Activated naive CD4-positive, alpha-beta T cell treated with anti-CD3 and anti-CD28 coated beads for 36 hours (primary cell): Measurements from ENCODE around the gene APCDD1L. TPM values are rescaled to one million over a fixed set of nuclear protein-coding genes. Genes with fewer than 3 reads are reported as not detected.
"Not testable (repeated sequence)": the region's sequence is repeated elsewhere in the genome, so short reads cannot be mapped to it uniquely, and the experiment has no call there.

ENCODE experiments used
- CTCF ChIA-PET: fragments of 350-600 bp; sonication (Branson Sonifier 250); formaldehyde crosslinking; loops from one replicate; lab custom pipeline; 2021; ENCODE audit warnings: antibody characterized with exemption; lab: Charles Lee
- DNase-seq: peaks from one replicate; pipeline ENCODE4 v3.0.0-alpha.2; 2020
- H3K27ac Mint-ChIP-seq: one replicate; pipeline ENCODE4 v1.8.0; 2021; ENCODE audit warnings: mild to moderate bottlenecking, mixed read lengths
- H3K27me3 Mint-ChIP-seq: one replicate; pipeline ENCODE4 v1.8.0; 2021; ENCODE audit warnings: low read depth, mixed read lengths
- H3K36me3 Mint-ChIP-seq: one replicate; pipeline ENCODE4 v1.8.0; 2021; ENCODE audit warnings: low read depth, mixed read lengths
- H3K4me1 Mint-ChIP-seq: one replicate; pipeline ENCODE4 v1.8.0; 2021; ENCODE audit warnings: low read depth, mixed read lengths
- H3K4me3 Mint-ChIP-seq: one replicate; pipeline ENCODE4 v1.8.0; 2021; ENCODE audit warnings: mild to moderate bottlenecking, moderate library complexity, mixed read lengths
- H3K9me3 Mint-ChIP-seq: one replicate; pipeline ENCODE4 v1.8.0; 2021; ENCODE audit warnings: mixed read lengths
- intact Hi-C: fragments of 100-400 bp; cut with micrococcal nuclease; formaldehyde crosslinking; loops from one replicate; pipeline ENCODE4 v1.15.1; 2023
- total RNA-seq, 2 experiments: library from RNA; stranded (reverse); gene quantifications; one replicate each; pipeline ENCODE4 v1.2.3, GENCODE V29; 2021

The APCDD1L gene
- total RNA-seq, 2 experiments from 2014 or later = not detected

DNA sequence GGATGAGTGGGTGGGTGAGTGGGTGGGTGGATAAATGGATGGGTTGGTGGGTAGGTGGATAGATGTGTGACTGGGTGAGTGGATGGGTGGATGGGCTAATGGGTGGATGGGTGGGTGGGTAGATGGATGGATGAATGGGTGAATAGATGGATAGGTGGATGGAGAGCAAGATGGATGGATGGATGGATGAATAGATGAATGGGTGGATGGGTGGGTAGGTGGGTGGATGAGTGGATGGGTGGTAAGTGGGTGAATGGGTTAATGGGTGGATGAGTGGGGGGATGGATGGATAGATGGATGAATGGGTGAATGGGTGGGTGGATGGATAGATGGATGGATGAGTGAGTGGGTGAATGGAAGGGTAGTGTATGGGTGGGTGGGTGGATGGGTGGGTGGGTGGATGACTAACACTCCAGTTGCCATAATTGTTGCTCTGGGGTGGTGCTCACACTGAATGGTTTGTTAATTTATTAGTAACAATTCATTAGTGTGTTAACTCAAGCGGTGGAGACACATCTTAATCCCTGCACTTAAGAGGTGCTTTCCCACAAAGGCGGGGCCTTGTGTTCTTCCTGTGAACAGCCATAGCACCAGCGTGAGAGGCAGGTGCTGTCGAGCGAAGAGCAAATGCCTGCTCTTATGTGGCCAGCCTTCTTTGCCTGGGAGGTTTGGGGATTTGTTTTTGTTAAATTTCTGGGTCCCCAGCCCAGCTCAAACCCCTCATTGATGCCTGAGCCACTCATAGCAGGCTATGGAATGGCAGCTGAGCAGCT, 4.9 kb upstream of the APCDD1L start:
- Mint-ChIP-seq H3K4me1 (no peaks in the 10 kb centered on the region), H3K9me3 (no peaks in the 10 kb centered on the region), H3K27me3 (peaks cover 9% of the 10 kb centered on the region), H3K4me3 (no peak overlapping the region), H3K27ac (no peak overlapping the region), H3K36me3 (no peaks in the 10 kb centered on the region)
- no peak for DNase-seq
- CTCF ChIA-PET = no interaction called here
- intact Hi-C loops = no loop called here

DNA sequence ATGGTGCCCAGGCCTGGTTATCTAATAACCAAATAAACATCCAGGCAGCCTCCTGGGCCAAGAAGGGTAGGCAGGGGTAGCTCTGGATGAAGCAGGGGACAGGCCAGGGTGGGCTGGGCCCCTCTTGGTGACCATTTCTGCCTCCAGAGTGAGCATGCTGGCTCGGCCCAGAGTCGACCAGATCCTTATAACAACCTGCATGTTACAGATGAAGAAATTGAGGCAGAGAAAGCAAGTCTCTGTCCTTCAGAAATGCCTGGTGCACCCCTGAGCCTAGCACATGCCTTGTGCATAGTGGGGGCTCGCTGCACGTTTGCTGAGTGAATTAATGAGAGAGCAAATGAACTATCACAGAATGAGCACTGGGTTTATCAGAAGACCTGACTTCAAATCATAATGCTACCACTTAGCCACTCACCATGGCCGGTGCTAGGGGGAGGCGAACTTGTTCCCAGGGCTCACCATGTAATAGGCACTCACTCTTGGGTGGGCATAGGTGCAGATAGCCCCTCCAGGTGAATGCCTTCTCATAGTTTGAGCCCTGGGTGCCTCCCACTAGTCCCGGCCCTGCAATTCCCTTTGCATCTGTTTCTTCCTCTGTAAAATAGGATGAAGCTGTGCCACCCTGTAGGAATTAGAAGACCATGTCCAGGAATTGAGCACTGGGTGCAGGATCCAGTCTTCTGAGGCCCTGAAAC, 3.8 kb upstream of the APCDD1L start:
- CTCF ChIA-PET = no interaction called here
- H3K27ac Mint-ChIP-seq = no peak overlapping the region
- H3K27me3 Mint-ChIP-seq = peaks cover 12% of the 10 kb centered on the region
- H3K9me3 Mint-ChIP-seq = no peaks in the 10 kb centered on the region
- intact Hi-C loops = no loop called here
- no peaks in the 10 kb centered on the region for H3K36me3 Mint-ChIP-seq
- no peaks in the 10 kb centered on the region for H3K4me1 Mint-ChIP-seq
- DNase-seq = no peak
- no peak overlapping the region for H3K4me3 Mint-ChIP-seq

DNA sequence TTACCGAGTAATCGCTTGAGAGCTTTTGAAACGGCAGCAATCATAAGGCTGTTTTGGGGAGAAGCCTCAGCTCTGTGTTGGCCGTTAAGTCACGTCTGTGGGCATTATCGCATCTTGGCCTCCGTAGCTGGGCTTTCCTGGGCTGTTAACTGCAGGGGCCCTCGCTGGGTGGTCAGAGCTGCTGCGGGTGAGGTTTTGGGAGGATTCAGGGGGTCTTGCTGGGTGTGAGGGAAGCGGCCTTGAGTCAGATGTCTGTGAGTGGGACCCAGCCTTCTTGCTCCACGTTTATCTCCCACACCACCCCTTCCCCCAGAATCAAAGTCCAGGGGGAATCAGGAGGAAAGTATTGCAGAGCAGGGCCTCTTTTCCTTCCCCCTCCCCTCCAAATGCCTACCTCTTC, 3.2 kb upstream of the APCDD1L start:
- intact Hi-C loops = no loop called here
- no peak overlapping the region for H3K4me3 Mint-ChIP-seq
- H3K4me1 Mint-ChIP-seq = no peaks in the 10 kb centered on the region
- CTCF ChIA-PET = interaction anchor here (1.0 kb wide), 1 partner anchor 11 kb away, joined by 3 read pairs; no protein-coding TSS in a partner anchor
- no peaks in the 10 kb centered on the region for H3K36me3 Mint-ChIP-seq
- peaks cover 16% of the 10 kb centered on the region for H3K27me3 Mint-ChIP-seq
- H3K9me3 Mint-ChIP-seq = no peaks in the 10 kb centered on the region
- no peak overlapping the region for H3K27ac Mint-ChIP-seq
- DNase-seq = no peak

DNA sequence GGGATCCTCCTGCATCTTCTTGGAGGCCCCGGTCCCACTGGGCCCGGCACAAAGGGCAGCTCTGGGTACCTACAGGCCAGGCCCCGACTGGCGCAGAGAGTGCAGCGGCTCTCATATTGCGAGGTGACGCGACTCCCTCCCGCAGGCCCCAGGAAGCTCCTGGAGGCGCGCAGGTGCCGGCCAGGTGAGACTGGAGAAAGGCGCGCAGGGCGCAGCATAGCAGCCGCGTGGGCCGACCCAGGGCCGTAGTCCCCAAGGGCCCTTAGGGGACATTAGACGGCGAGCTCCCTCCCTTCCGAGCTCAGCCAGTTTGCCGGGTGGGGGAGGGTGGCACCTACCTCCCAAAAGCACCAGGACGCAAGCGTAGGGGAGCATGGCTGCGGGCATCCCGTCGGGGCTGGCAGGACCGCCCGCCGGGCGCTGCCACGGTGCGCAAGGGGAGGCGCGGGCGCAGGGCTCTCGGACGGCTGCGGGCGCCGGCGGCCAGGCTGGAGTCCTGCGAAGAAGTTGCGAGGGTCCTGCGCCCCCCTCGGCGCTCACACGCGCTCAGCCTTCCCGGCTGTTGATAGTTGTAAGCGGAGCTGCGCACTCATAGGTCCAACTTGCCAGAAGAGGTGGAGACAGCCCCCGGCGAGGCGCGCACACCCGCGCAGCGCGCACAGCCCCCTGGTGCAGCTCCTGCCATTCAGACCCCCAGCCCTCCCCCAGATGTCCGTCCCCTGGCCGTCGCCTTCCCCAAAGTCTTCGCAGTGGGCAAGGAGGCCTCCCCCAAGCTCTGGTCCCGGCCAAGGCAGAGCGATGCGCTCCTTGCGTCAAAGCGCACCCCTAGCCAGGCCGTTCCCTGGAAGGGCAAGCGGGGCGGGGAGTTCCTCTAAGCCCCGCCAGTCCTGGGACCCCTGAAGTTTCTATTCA, 622 bp downstream of the APCDD1L start:
- CTCF ChIA-PET = interaction anchor here (0.7 kb wide), 1 partner anchor 33 kb away, joined by 3 read pairs; no protein-coding TSS in a partner anchor
- Mint-ChIP-seq H3K27ac (no peak overlapping the region), H3K4me1 (no peaks in the 10 kb centered on the region), H3K4me3 (no peak overlapping the region), H3K9me3 (no peaks in the 10 kb centered on the region), H3K27me3 (peaks cover 26% of the 10 kb centered on the region), H3K36me3 (no peaks in the 10 kb centered on the region)
- intact Hi-C loops = no loop called here
- DNase-seq = no peak

DNA sequence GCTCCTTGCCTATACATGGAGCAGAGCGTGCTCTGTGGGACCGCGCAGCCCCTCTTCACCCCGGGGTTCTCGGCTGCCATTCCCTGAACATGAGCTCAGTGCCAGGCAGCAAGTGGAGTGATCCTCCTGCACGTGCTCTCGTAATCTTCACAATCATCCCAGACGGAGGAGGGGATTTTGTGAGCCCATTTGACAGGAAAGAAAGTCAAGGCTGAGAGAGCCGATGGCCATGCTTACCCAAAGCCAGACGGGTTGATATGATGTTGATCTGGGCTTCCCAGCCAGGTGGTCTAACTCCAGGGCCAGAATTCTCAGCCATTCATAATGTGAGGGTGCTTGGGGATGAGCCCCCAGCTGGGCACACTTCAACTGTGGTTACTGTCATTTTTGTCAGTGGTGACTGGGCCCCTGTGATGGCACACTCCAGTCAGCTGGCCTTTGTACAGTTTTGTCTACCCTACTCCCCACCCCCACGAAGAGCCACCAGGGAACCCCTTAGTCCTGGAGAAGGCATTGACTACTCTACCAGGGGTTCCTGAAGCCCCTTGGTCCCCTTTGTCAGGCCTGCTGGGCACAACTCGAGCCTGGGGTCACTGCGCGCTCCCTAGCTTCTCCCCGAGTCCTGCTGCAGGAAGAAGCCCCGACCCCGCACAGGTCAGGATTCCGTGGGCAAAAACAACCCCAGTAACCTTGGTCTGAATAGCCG, 1.5 kb downstream of the APCDD1L start:
- intact Hi-C loops = no loop called here

DNA sequence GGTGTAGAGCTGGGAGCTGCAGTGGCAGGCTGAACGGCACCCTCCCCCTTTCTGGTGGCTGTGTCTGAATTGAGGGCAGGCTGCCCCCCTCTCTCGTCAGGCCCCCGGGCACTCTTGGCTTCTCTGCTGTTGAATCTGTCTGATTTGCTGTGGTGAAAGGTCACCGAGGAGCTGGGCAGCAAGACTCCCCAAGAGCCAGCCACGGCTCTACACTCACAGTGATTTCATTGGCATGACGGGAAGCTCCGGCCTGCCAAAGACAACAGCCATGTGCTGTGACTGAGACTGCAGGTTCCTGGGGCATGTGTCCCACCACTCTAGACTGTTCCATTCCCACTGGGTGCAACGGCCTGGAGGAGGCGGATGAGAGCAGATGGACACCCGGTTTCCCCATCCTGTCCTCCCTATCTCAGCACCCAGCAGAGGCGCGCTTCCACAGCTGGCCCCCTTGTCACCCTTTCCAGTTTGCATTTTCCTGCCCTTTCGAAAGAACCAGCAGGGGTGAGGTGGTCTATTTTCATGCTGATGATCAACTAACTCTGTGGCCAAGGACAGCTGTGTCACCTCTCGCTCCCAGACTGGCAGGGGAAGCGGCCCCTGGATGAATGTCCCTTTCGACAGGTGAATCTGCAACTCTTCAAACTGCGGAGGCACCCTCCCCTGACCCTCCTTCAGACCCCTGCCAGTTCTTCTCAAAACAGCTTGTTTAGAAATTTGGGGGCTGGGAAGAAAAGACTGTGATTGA, 2.2 kb downstream of the APCDD1L start:
- intact Hi-C loops = no loop called here

More for the DNA sequence above, 1.5 kb downstream of the APCDD1L start:
- H3K27me3 Mint-ChIP-seq = peaks cover 26% of the 10 kb centered on the region
- no peaks in the 10 kb centered on the region for H3K36me3 Mint-ChIP-seq
- H3K27ac Mint-ChIP-seq = no peak overlapping the region
- CTCF ChIA-PET = interaction anchor here (0.6 kb wide), 1 partner anchor 16 kb away, joined by 3 read pairs; no protein-coding TSS in a partner anchor
- DNase-seq = no peak
- H3K4me1 Mint-ChIP-seq = no peaks in the 10 kb centered on the region
- no peak overlapping the region for H3K4me3 Mint-ChIP-seq
- no peaks in the 10 kb centered on the region for H3K9me3 Mint-ChIP-seq

DNA sequence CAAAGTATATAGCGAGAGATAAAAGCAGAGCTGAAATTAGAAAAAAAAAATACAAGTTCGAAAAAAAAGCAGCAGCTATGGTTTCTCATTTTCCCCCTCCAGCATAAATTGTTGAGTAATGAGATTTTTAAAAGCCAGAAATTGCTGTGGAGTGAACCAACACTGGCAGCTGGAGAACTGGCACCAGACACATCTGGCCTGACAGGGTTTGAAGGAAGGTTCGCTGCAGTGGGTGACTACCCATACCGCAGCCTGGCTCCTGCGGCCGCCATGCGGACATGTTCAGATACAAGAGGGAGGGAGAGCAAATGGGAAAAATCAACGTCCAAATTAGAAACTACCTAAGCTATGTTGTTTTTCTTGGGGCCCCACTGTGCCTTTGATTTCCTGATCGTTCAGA, 3.3 kb downstream of the APCDD1L start:
- Mint-ChIP-seq H3K36me3 (no peaks in the 10 kb centered on the region), H3K9me3 (peaks cover 6% of the 10 kb centered on the region), H3K27me3 (peaks cover 22% of the 10 kb centered on the region), H3K4me1 (no peaks in the 10 kb centered on the region), H3K27ac (no peak overlapping the region), H3K4me3 (no peak overlapping the region)
- CTCF ChIA-PET = interaction anchor here (1.1 kb wide), 1 partner anchor 31 kb away, joined by 6 read pairs; no protein-coding TSS in a partner anchor
- intact Hi-C loops = no loop called here
- DNase-seq = no peak

More for the DNA sequence above, 2.2 kb downstream of the APCDD1L start:
- DNase-seq = no peak
- no peaks in the 10 kb centered on the region for H3K4me1 Mint-ChIP-seq
- CTCF ChIA-PET = interaction anchor here (0.6 kb wide), 2 partner anchors 16 to 791 kb away, joined by 3 read pairs; no protein-coding TSS in a partner anchor
- H3K4me3 Mint-ChIP-seq = no peak overlapping the region
- H3K27me3 Mint-ChIP-seq = peaks cover 26% of the 10 kb centered on the region
- H3K27ac Mint-ChIP-seq = no peak overlapping the region
- H3K9me3 Mint-ChIP-seq = no peaks in the 10 kb centered on the region
- H3K36me3 Mint-ChIP-seq = no peaks in the 10 kb centered on the region

DNA sequence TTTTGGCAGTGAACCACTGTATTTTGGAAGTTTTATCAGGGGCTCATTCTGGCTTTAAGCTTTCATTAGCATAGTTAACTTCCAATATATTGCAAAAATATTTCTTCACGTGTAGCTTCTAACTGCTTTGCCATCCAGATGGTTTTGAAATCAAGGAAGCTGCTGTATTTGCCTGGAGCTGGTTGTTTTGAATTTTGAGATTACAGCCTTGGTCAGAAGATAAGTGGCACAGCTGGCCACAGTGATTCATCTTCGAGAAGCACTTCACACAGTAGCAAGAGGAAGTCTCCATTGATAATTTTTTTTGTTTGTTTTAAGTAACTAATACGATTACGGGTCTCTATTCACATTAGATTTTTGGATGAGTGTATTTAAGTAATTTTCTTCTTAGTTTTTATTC, 3.8 kb downstream of the APCDD1L start:
- H3K36me3 Mint-ChIP-seq = no peaks in the 10 kb centered on the region
- H3K9me3 Mint-ChIP-seq = peaks cover 10% of the 10 kb centered on the region
- H3K4me3 Mint-ChIP-seq = no peak overlapping the region
- H3K27me3 Mint-ChIP-seq = peaks cover 22% of the 10 kb centered on the region
- H3K4me1 Mint-ChIP-seq = no peaks in the 10 kb centered on the region
- no peak overlapping the region for H3K27ac Mint-ChIP-seq
- CTCF ChIA-PET = interaction anchor here (0.6 to 1.1 kb wide), 3 partner anchors 30 to 182 kb away, joined by 3 to 6 read pairs (median 3); no protein-coding TSS in a partner anchor
- DNase-seq = no peak
- intact Hi-C loops = no loop called here

DNA sequence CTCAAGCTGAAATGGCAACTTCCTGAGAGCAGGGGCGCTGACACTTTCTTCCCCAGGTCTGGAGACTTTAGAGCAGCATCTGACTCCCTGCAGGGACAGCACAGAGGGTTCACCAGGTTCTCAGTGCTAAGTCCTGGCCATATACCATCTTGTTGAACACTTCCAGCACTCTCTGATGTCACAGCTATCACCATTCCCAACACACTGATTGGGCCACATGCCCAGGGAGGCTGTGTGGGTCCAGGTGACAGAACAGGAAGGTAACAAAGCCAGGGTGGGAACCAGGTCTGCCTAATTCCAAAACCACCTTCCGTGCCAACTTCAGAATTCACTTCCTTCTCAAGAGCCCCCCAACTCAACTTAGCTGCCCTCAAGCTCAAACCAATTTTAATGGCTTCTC, 4.3 kb downstream of the APCDD1L start:
- Mint-ChIP-seq H3K27ac (no peak overlapping the region), H3K4me1 (no peaks in the 10 kb centered on the region), H3K4me3 (no peak overlapping the region), H3K36me3 (peaks cover 3% of the 10 kb centered on the region), H3K27me3 (peaks cover 22% of the 10 kb centered on the region), H3K9me3 (peaks cover 14% of the 10 kb centered on the region)
- intact Hi-C loops = no loop called here
- CTCF ChIA-PET = interaction anchor here (0.6 to 1.1 kb wide), 3 partner anchors 30 to 182 kb away, joined by 3 to 6 read pairs (median 3); no protein-coding TSS in a partner anchor
- DNase-seq = no peak

DNA sequence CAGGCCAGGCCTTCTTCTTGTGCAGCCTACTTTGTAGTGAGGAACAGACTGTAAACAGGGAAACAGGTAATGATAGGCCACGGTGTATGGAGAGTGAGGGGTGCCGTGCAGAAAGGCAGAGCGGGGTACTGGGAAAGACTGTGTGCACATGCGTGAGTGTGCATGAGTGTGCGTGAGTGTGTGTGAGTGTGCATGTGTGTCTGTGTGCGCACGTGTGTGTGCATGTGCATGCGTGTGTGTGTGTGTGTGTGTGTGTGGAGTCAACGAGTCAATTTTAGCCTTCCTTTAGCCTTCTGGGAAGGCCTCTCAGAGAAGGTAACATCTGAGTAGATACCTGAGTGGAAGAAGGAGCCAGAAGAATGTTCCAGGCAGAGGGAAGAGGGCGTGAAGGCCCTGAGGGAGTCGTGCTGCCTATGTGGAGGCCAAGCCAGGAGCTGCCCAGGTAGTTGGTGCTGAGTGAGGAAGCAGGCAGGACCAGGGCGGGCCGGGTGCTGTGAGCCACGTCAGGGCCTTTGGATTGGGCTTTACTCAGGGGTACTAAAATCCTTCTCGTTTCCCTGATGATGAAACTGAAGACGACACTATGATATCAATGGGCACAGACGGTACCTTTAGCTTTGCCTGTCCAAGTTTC, 6.3 kb downstream of the APCDD1L start:
- H3K27me3 Mint-ChIP-seq = peaks cover 14% of the 10 kb centered on the region
- H3K9me3 Mint-ChIP-seq = peaks cover 26% of the 10 kb centered on the region
- CTCF ChIA-PET = no interaction called here
- peaks cover 5% of the 10 kb centered on the region for H3K36me3 Mint-ChIP-seq
- no peak overlapping the region for H3K4me3 Mint-ChIP-seq
- intact Hi-C loops = no loop called here
- no peak for DNase-seq
- H3K4me1 Mint-ChIP-seq = no peaks in the 10 kb centered on the region
- H3K27ac Mint-ChIP-seq = no peak overlapping the region

DNA sequence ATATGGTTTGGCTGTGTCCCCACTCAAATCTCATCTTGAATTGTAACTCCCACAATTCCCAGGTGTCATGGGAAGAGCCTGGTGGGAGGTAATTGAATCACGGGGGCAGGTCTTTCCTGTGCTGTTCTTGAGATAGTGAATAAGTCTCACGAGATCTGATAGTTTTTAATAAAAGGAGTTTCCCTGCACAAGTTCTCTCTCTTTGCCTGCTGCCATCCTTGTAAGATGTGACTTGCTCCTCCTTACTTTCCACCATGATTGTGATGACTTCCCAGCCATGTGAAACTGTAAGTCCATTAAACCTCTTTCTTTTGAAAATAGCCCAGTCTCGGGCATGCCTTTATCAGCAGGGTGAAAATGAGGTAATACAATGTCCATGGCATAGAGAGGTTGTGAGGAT, 8.2 kb downstream of the APCDD1L start:
- CTCF ChIA-PET, H3K27ac Mint-ChIP-seq, DNase-seq, H3K4me1 Mint-ChIP-seq, H3K27me3 Mint-ChIP-seq, H3K36me3 Mint-ChIP-seq, intact Hi-C loops, H3K4me3 Mint-ChIP-seq: not testable (repeated sequence)
- peaks cover 31% of the 10 kb centered on the region for H3K9me3 Mint-ChIP-seq
